Lung (tissue), 12 donors: ENCODE data around the gene PRG3. TPM values are rescaled to one million over a fixed set of nuclear protein-coding genes. Genes with fewer than 3 reads are reported as not detected.

Source experiments
- ATAC-seq: fragments of 200-7000 bp; cut with Tn5 transposase; one replicate; pipeline ENCODE4 v1.9.1; 2020; ENCODE audit warnings: moderate number of reproducible peaks; ENCODE audit not compliant: insufficient read depth, low FRiP score
- DNase-seq, 3 donors: peaks; one replicate each; pipeline ENCODE4 v3.0.0-alpha.2; 2013 to 2017
- H3K27ac ChIP-seq, 2 donors: one replicate each; pipeline ENCODE4 v1.5.1; 2013; ENCODE audit warnings: mild to moderate bottlenecking in 2 of 2, moderate library complexity in 2 of 2, control low read depth in 1 of 2, inconsistent platforms in 1 of 2, low read depth in 1 of 2, low read length in 1 of 2
- H3K27me3 ChIP-seq, 3 donors: one replicate each; pipeline ENCODE4 v1.5.1; 2013; ENCODE audit warnings: low read length in 2 of 3; ENCODE audit not compliant: control insufficient read depth in 3 of 3, insufficient read depth in 3 of 3
- H3K36me3 ChIP-seq, 4 donors: one replicate each; pipeline ENCODE4 v1.5.1; 2013; ENCODE audit warnings: low read length in 4 of 4, mild to moderate bottlenecking in 1 of 4, moderate library complexity in 1 of 4; ENCODE audit not compliant: control insufficient read depth in 4 of 4, insufficient read depth in 4 of 4
- H3K4me1 ChIP-seq, 5 donors: one replicate each; pipeline ENCODE4 v1.5.1; 2013; ENCODE audit warnings: low read length in 5 of 5, mild to moderate bottlenecking in 2 of 5, moderate library complexity in 1 of 5; ENCODE audit not compliant: control insufficient read depth in 5 of 5, insufficient read depth in 5 of 5
- H3K4me3 ChIP-seq: one replicate; pipeline ENCODE4 v1.5.1; 2013; ENCODE audit warnings: mild to moderate bottlenecking, control low read depth, moderate library complexity
- H3K9ac ChIP-seq, 2 donors: one replicate each; pipeline ENCODE4 v1.5.1; 2013; ENCODE audit warnings: low read length in 2 of 2, control low read depth in 1 of 2; ENCODE audit not compliant: insufficient read depth in 1 of 2
- H3K9me3 ChIP-seq, 4 donors: one replicate each; pipeline ENCODE4 v1.5.1; 2013; ENCODE audit warnings: low read length in 3 of 4, mild to moderate bottlenecking in 1 of 4, moderate library complexity in 1 of 4; ENCODE audit not compliant: control insufficient read depth in 4 of 4, insufficient read depth in 3 of 4
- CTCF ChIP-seq: IDR thresholded peaks from 2 replicates; pipeline ENCODE4 v1.5.1; 2012; ENCODE audit warnings: mild to moderate bottlenecking; ENCODE audit errors: control extremely low read depth, extremely low read depth
- WGBS, 2 donors: extraction: QIAGEN DNeasy Blood & Tissue Kit; methylation state at CpG; one replicate each; pipeline ENCODE4 v1.1.7; 2013; 5-methylcytosine and 5-hydroxymethylcytosine counted together
- polyA plus RNA-seq, 2 donors: library from polyadenylated mRNA; stranded (reverse); fragments of 200-250 nt; gene quantifications; one replicate each; pipeline ENCODE4 v1.2.1, GENCODE V29; 2013
- total RNA-seq, 2 donors: library from RNA; depleted of rRNA in 1 of 2; stranded (reverse); fragments of >200 nt in 1 of 2; gene quantifications; one replicate each; pipeline ENCODE4 v1.2.1, GENCODE V29; 2014 to 2021
- donor health status: control.
- donor health status: control.
- donor health status: Bipolar disorder and iron deficiency.
- donor health status: healthy.
- donor health status: DM: yes; HTN: yes; CAD: no.

The PRG3 gene
- total and polyA plus RNA-seq, 4 donors, result 0.63 to 1.4 TPM; not detected in 2

- H3K27ac ChIP-seq, result no peak overlapping the region
- ATAC-seq (no peak), DNase-seq (no peak)
- no peak overlapping the region for H3K9ac ChIP-seq
- H3K4me3 ChIP-seq, result no peak overlapping the region
- WGBS, 2 donors, result 66 to 77% methylated on average over 26 of the region's 26 CpGs
- H3K27me3 ChIP-seq, result peaks cover 0 to 4% (median 0%) of the 10 kb centered on the region in 3 donors
- H3K36me3 ChIP-seq, result no peaks in the 10 kb centered on the region
- H3K4me1 ChIP-seq, result no peaks in the 10 kb centered on the region
- H3K9me3 ChIP-seq, result peaks cover 0 to 5% (median 0%) of the 10 kb centered on the region in 4 donors
- TF ChIP-seq CTCF, result no peak
Measured at GRCh38 chr11:57376095-57377090, 4.6 kb downstream of the PRG3 start.

DNA sequence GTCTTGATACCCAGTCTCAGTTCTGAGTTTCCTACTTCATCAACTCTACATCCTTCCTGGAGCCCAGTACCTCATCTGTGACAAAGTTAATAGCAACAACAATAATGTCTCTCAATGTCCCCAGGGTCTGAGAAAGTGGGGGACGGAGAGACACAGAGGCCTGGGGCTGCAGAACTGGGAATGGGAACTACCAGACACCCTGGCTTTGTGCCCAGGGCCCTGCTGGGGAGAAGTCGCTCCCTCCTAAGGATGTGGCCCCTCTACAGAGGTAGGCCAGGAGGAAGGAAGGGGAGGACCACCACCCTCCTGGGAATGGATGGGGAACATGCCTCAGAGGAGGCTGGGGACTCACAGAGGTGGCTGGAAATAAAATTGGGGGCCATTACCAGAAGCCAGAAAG lies 5.5 kb downstream of the PRG3 start:
- Histone ChIP-seq H3K36me3 (no peaks in the 10 kb centered on the region), H3K4me1 (no peaks in the 10 kb centered on the region), H3K9me3 (peaks cover 0 to 5% (median 0%) of the 10 kb centered on the region in 4 donors), H3K27me3 (peaks cover 0 to 4% (median 0%) of the 10 kb centered on the region in 3 donors), H3K9ac (no peak overlapping the region), H3K27ac (no peak overlapping the region), H3K4me3 (no peak overlapping the region)
- 28 to 66% methylated on average over 2 of the region's 2 CpGs for WGBS, 2 donors
- DNase-seq, result no peak
- no peak for TF ChIP-seq CTCF
- no peak for ATAC-seq

DNA sequence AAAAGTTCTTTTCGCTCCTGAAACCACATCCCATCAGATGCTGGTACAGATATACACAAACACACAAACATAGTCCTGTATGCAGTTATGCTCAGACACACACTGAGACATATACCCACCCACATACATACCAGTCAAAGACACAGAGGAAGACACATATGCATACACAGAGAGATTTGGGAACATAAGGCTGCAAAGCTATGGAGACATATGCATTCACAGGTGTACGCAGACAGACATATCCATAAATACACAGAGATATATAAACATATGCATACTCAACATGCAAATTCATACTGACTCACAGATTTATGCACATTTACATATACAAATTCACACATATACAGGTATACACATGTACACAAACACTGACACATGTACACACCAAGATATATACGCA lies 6.0 kb downstream of the PRG3 start:
- H3K4me3 ChIP-seq, result no peak overlapping the region
- H3K9ac ChIP-seq, result no peak overlapping the region
- TF ChIP-seq CTCF, result no peak
- no peak for ATAC-seq
- H3K9me3 ChIP-seq, result peaks cover 0 to 5% (median 0%) of the 10 kb centered on the region in 4 donors
- 92 to 97% methylated on average over 3 of the region's 3 CpGs for WGBS, 2 donors
- no peak overlapping the region for H3K27ac ChIP-seq
- H3K27me3 ChIP-seq, result peaks cover 0 to 4% (median 0%) of the 10 kb centered on the region in 3 donors
- DNase-seq, result no peak
- H3K4me1 ChIP-seq, result no peaks in the 10 kb centered on the region
- no peaks in the 10 kb centered on the region for H3K36me3 ChIP-seq
